RWPE2 (cell line): ENCODE measurements around the gene FBRS.

Source experiments
- ATAC-seq: fragments of 200-7000 bp; cut with Tn5 transposase; 3 replicates; pipeline ENCODE4 v1.9.1; 2021; ENCODE audit warnings: low read depth
- DNase-seq: peaks from one replicate; pipeline ENCODE4 v3.0.0-alpha.2; 2020; ENCODE audit warnings: low spot score
- H3K27ac ChIP-seq: fragments of 450-650 bp; 2 replicates; pipeline ENCODE4 v1.5.1; 2017; ENCODE audit warnings: mild to moderate bottlenecking; ENCODE audit not compliant: poor library complexity, severe bottlenecking
- H3K27me3 ChIP-seq: fragments of 250-450 bp; sonication (Bioruptor Pico); 2 replicates; pipeline ENCODE4 v1.5.1; 2021; ENCODE audit warnings: mild to moderate bottlenecking, moderate library complexity; ENCODE audit not compliant: insufficient read depth, poor library complexity, severe bottlenecking
- H3K36me3 ChIP-seq: fragments of 250-450 bp; sonication (Bioruptor Pico); 2 replicates; pipeline ENCODE4 v1.5.1; 2020; ENCODE audit warnings: low read depth, mild to moderate bottlenecking, moderate library complexity
- H3K4me1 ChIP-seq: fragments of 250-450 bp; sonication (Bioruptor Pico); 2 replicates; pipeline ENCODE4 v1.5.1; 2021; ENCODE audit warnings: mild to moderate bottlenecking, moderate library complexity; ENCODE audit not compliant: insufficient read depth, poor library complexity, severe bottlenecking
- H3K4me3 ChIP-seq: fragments of 250-450 bp; sonication (Bioruptor Pico); 2 replicates; pipeline ENCODE4 v1.5.1; 2021; ENCODE audit warnings: mild to moderate bottlenecking, moderate library complexity; ENCODE audit not compliant: severe bottlenecking
- H3K9me3 ChIP-seq: fragments of 250-450 bp; sonication (Bioruptor Pico); 2 replicates; pipeline ENCODE4 v1.5.1; 2021; ENCODE audit warnings: mild to moderate bottlenecking, moderate library complexity; ENCODE audit not compliant: severe bottlenecking
- TF ChIP-seq, protein P1 (sequence below): fragments of 450-650 bp; IDR thresholded peaks from one replicate; pipeline ENCODE4 v1.5.1; 2017; ENCODE audit warnings: mild to moderate bottlenecking, moderate library complexity; ENCODE audit not compliant: poor library complexity, severe bottlenecking

FBRS gene

DNA sequence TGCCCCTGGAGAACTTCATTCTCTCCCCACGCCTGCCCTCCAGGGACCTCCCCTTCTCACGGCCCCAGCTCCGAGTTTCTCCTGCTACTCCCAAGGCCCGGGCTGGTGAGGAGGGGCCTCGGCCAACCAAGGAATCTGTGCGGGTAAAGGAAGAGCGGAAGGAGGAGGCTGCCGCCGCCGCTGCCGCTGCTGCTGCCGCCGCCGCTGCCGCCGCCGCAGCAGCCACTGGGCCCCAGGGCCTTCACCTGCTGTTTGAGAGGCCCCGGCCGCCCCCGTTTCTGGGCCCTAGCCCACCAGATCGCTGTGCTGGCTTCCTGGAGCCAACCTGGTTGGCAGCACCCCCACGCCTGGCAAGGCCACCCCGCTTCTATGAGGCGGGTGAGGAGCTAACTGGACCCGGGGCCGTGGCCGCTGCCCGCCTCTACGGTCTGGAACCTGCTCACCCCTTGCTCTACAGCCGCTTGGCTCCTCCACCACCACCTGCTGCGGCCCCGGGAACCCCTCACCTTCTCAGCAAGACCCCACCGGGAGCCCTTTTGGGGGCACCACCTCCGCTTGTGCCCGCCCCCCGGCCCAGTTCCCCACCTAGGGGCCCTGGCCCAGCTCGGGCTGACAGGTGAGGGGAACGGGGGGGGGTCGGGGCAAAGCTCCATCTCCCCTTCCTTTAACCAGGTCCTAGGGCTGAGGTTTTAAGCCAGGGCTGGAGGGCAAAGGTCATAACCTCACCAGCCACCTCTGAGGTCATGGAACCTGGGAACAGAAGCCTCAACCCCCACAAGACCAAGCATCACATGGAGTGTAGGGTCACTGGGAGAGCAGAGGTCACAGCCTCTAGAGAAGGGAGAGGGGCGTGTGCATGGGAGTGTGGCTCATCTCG is 11.0 kb downstream of the FBRS start:
- H3K9me3 ChIP-seq: no peaks in the 10 kb centered on the region
- H3K36me3 ChIP-seq: peaks cover 46% of the 10 kb centered on the region
- H3K4me1 ChIP-seq: no peaks in the 10 kb centered on the region
- H3K27me3 ChIP-seq: no peaks in the 10 kb centered on the region
- DNase-seq (no peak), ATAC-seq (no peak)
- TF ChIP-seq, protein P1, sequence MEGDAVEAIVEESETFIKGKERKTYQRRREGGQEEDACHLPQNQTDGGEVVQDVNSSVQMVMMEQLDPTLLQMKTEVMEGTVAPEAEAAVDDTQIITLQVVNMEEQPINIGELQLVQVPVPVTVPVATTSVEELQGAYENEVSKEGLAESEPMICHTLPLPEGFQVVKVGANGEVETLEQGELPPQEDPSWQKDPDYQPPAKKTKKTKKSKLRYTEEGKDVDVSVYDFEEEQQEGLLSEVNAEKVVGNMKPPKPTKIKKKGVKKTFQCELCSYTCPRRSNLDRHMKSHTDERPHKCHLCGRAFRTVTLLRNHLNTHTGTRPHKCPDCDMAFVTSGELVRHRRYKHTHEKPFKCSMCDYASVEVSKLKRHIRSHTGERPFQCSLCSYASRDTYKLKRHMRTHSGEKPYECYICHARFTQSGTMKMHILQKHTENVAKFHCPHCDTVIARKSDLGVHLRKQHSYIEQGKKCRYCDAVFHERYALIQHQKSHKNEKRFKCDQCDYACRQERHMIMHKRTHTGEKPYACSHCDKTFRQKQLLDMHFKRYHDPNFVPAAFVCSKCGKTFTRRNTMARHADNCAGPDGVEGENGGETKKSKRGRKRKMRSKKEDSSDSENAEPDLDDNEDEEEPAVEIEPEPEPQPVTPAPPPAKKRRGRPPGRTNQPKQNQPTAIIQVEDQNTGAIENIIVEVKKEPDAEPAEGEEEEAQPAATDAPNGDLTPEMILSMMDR: no peak
- no peak overlapping the region for H3K4me3 ChIP-seq
- H3K27ac ChIP-seq: no peak overlapping the region

GRCh38 chr16:30669903-30670824 is 11.9 kb downstream of the FBRS start:
- Histone ChIP-seq H3K4me3 (no peak overlapping the region), H3K27ac (no peak overlapping the region), H3K27me3 (no peaks in the 10 kb centered on the region), H3K4me1 (no peaks in the 10 kb centered on the region), H3K36me3 (peaks cover 39% of the 10 kb centered on the region), H3K9me3 (no peaks in the 10 kb centered on the region)
- no peak for DNase-seq
- TF ChIP-seq, protein P1: no peak
- ATAC-seq: no peak; the same call in 2 of the 3 replicates

- no peak for DNase-seq
- H3K9me3 ChIP-seq: no peaks in the 10 kb centered on the region
- TF ChIP-seq, protein P1: no peak
Observed at GRCh38 chr16:30675143-30675542, 16.9 kb downstream of the FBRS start.

GRCh38 chr16:30677931-30678585 is 19.8 kb downstream of the FBRS start:
- Histone ChIP-seq H3K27ac (no peak overlapping the region), H3K4me1 (no peaks in the 10 kb centered on the region), H3K36me3 (no peaks in the 10 kb centered on the region), H3K27me3 (no peaks in the 10 kb centered on the region), H3K4me3 (no peak overlapping the region), H3K9me3 (no peaks in the 10 kb centered on the region)
- no peak for ATAC-seq
- TF ChIP-seq, protein P1: no peak
- DNase-seq: no peak

More at GRCh38 chr16:30675143-30675542, 16.9 kb downstream of the FBRS start:
- Histone ChIP-seq H3K27me3 (no peaks in the 10 kb centered on the region), H3K4me3 (no peak overlapping the region), H3K27ac (no peak overlapping the region), H3K36me3 (peaks cover 4% of the 10 kb centered on the region; the same call in 1 of the 2 replicates), H3K4me1 (no peaks in the 10 kb centered on the region)
- no peak for ATAC-seq
